CD14-positive monocyte (primary cell): ENCODE measurements around the gene AKAP8L. TPM values are rescaled to one million over a fixed set of nuclear protein-coding genes. Genes with fewer than 3 reads are reported as not detected.

Source experiments
- DNase-seq, 3 donors: peaks; one replicate each; pipeline ENCODE4 v3.0.0-alpha.2; 2011 to 2022
- H2AFZ ChIP-seq: 2 replicates; pipeline ENCODE4 v1.6.0; 2012; ENCODE audit warnings: mild to moderate bottlenecking, low read depth, low read length, inconsistent platforms; ENCODE audit not compliant: insufficient read depth, poor library complexity, severe bottlenecking
- H3K27ac ChIP-seq, 2 donors: 1 replicate in 1 of 2; 2 replicates in 1 of 2; pipeline ENCODE4 v1.5.1; 2012 to 2013; ENCODE audit warnings: low read length in 2 of 2, control low read depth in 1 of 2, inconsistent platforms in 1 of 2, low read depth in 1 of 2, mild to moderate bottlenecking in 1 of 2
- H3K27me3 ChIP-seq, 2 donors: one replicate each; pipeline versions ENCODE4 v1.6.0 to v1.6.1; 2011 to 2013; ENCODE audit warnings: low read length in 2 of 2; ENCODE audit not compliant: control insufficient read depth in 2 of 2, insufficient read depth in 2 of 2
- H3K36me3 ChIP-seq, 2 donors: replicated peaks in 1 of 2; 1 replicate in 1 of 2; 2 replicates in 1 of 2; pipeline versions ENCODE4 v1.5.1 to v1.6.1; 2012 to 2013; ENCODE audit warnings: low read length in 2 of 2, control low read depth in 1 of 2, inconsistent platforms in 1 of 2, mild to moderate bottlenecking in 1 of 2; ENCODE audit not compliant: insufficient read depth in 2 of 2, control insufficient read depth in 1 of 2
- H3K4me1 ChIP-seq, 2 donors: 1 replicate in 1 of 2; 2 replicates in 1 of 2; pipeline versions ENCODE4 v1.5.1 to v1.6.1; 2012 to 2013; ENCODE audit warnings: low read length in 2 of 2, control low read depth in 1 of 2, inconsistent platforms in 1 of 2, mild to moderate bottlenecking in 1 of 2, moderate library complexity in 1 of 2; ENCODE audit not compliant: insufficient read depth in 2 of 2, control insufficient read depth in 1 of 2
- H3K4me2 ChIP-seq: replicated peaks from 2 replicates; pipeline ENCODE3; 2012; ENCODE audit warnings: low read length, moderate library complexity, mild to moderate bottlenecking; ENCODE audit not compliant: poor library complexity, severe bottlenecking; ENCODE audit errors: extremely low read depth
- H3K4me3 ChIP-seq, 3 experiments: fragments of 200-600 bp in 1 of 3; sonication (generic) in 1 of 3; replicated peaks in 1 of 3; 1 replicate in 2 of 3; 2 replicates in 1 of 3; pipeline ENCODE4 v1.5.1; 2011 to 2013; ENCODE audit warnings: low read length in 3 of 3, mild to moderate bottlenecking in 3 of 3, control low read depth in 2 of 3, low read depth in 2 of 3, inconsistent platforms in 1 of 3, moderate library complexity in 1 of 3
- H3K79me2 ChIP-seq: 2 replicates; pipeline ENCODE4 v1.6.0; 2012; ENCODE audit warnings: mild to moderate bottlenecking, control low read depth, inconsistent platforms, low read length, moderate library complexity; ENCODE audit not compliant: insufficient read depth
- H3K9ac ChIP-seq: 2 replicates; pipeline ENCODE4 v1.6.0; 2017; ENCODE audit warnings: low read length, mild to moderate bottlenecking; ENCODE audit not compliant: insufficient read depth, poor library complexity, severe bottlenecking
- H3K9me3 ChIP-seq, 2 donors: replicated peaks in 1 of 2; 1 replicate in 1 of 2; 2 replicates in 1 of 2; pipeline versions ENCODE4 v1.5.1 to v1.6.1; 2012 to 2013; ENCODE audit warnings: low read length in 2 of 2, control low read depth in 1 of 2; ENCODE audit not compliant: control insufficient read depth in 1 of 2, insufficient read depth in 1 of 2
- H4K20me1 ChIP-seq: 2 replicates; pipeline ENCODE4 v1.6.0; 2012; ENCODE audit warnings: mild to moderate bottlenecking, low read length, control low read depth, moderate library complexity; ENCODE audit not compliant: insufficient read depth
- H3K27ac Mint-ChIP-seq, 7 donors: one replicate each; pipeline ENCODE4 v1.8.0; 2020; ENCODE audit warnings: mild to moderate bottlenecking in 7 of 7, mixed read lengths in 7 of 7, moderate library complexity in 6 of 7, inconsistent platforms in 2 of 7
- H3K27me3 Mint-ChIP-seq, 3 donors: one replicate each; pipeline ENCODE4 v1.8.0; 2021 to 2022; ENCODE audit warnings: low read depth in 3 of 3, mild to moderate bottlenecking in 3 of 3, mixed read lengths in 3 of 3, moderate library complexity in 3 of 3, inconsistent platforms in 1 of 3
- H3K36me3 Mint-ChIP-seq, 2 donors: one replicate each; pipeline ENCODE4 v1.8.0; 2020; ENCODE audit warnings: mixed read lengths in 2 of 2, inconsistent platforms in 1 of 2, mild to moderate bottlenecking in 1 of 2
- H3K4me1 Mint-ChIP-seq: one replicate; pipeline ENCODE4 v1.8.0; 2020; ENCODE audit warnings: mild to moderate bottlenecking, mixed read lengths
- H3K4me3 Mint-ChIP-seq, 2 donors: one replicate each; pipeline ENCODE4 v1.8.0; 2020; ENCODE audit warnings: mild to moderate bottlenecking in 2 of 2, mixed read lengths in 2 of 2, moderate library complexity in 1 of 2
- H3K9me3 Mint-ChIP-seq, 7 donors: one replicate each; pipeline ENCODE4 v1.8.0; 2020 to 2022; ENCODE audit warnings: mixed read lengths in 7 of 7, mild to moderate bottlenecking in 6 of 7, moderate library complexity in 6 of 7, inconsistent platforms in 2 of 7
- WGBS: methylation state at CpG from one replicate; pipeline ENCODE4 v1.1.5; 2013; ENCODE audit warnings: missing lambda C conversion rate; ENCODE audit not compliant: insufficient coverage; 5-methylcytosine and 5-hydroxymethylcytosine counted together
- intact Hi-C, 2 donors: fragments of 100-400 bp; cut with micrococcal nuclease; formaldehyde crosslinking; loops; one replicate each; pipeline versions ENCODE4 v1.15.0 to v1.15.1; 2023
- polyA plus RNA-seq, 3 donors: library from polyadenylated mRNA; depleted of rRNA in 1 of 3; unstranded in 2 of 3; stranded (reverse) in 1 of 3; fragments of 300-500 nt in 2 of 3; fragments of >200 nt in 1 of 3; fragmentation: Illumina TruSeq in 2 of 3; gene quantifications; 1 replicate in 2 of 3; 2 replicates in 1 of 3; pipeline ENCODE4 v1.2.3, GENCODE V29; 2012 to 2021
- TF ChIP-seq, protein P1 (sequence below): fragments of 200-600 bp; IDR thresholded peaks from one replicate; pipeline ENCODE4 v1.8.0; 2022; ENCODE audit warnings: antibody characterized with exemption, mild to moderate bottlenecking

AKAP8L gene
- polyA plus RNA-seq, 3 donors, result 21.4 to 103 (median 39.0) TPM

GRCh38 chr19:15424692-15425272 is 6.0 kb upstream of the AKAP8L start:
- H3K36me3 Mint-ChIP-seq, result peaks cover 42 to 75% of the 10 kb centered on the region in 2 donors
- H3K27ac Mint-ChIP-seq, result no peak overlapping the region
- Histone ChIP-seq H4K20me1 (peaks cover 19% of the 10 kb centered on the region), H3K79me2 (peaks cover 20% of the 10 kb centered on the region), H3K27me3 (no peaks in the 10 kb centered on the region), H3K9me3 (peaks cover 6 to 10% of the 10 kb centered on the region in 2 donors), H3K9ac (no peak overlapping the region), H3K4me3 (no peak overlapping the region), H3K4me1 (peaks cover 0 to under 1% of the 10 kb centered on the region in 2 donors), H3K36me3 (peaks cover 60 to 82% of the 10 kb centered on the region in 2 donors), H3K27ac (no peak overlapping the region), H2AFZ (no peak overlapping the region), H3K4me2 (no peak overlapping the region)
- peaks cover 0 to 1% (median 0%) of the 10 kb centered on the region in 3 donors for H3K27me3 Mint-ChIP-seq
- WGBS, result 97% methylated on average over 37 of the region's 38 CpGs
- H3K4me1 Mint-ChIP-seq, result peaks cover 2% of the 10 kb centered on the region
- intact Hi-C loops, result no loop called here
- DNase-seq, result no peak
- TF ChIP-seq, protein P1, sequence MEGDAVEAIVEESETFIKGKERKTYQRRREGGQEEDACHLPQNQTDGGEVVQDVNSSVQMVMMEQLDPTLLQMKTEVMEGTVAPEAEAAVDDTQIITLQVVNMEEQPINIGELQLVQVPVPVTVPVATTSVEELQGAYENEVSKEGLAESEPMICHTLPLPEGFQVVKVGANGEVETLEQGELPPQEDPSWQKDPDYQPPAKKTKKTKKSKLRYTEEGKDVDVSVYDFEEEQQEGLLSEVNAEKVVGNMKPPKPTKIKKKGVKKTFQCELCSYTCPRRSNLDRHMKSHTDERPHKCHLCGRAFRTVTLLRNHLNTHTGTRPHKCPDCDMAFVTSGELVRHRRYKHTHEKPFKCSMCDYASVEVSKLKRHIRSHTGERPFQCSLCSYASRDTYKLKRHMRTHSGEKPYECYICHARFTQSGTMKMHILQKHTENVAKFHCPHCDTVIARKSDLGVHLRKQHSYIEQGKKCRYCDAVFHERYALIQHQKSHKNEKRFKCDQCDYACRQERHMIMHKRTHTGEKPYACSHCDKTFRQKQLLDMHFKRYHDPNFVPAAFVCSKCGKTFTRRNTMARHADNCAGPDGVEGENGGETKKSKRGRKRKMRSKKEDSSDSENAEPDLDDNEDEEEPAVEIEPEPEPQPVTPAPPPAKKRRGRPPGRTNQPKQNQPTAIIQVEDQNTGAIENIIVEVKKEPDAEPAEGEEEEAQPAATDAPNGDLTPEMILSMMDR, result no peak
- H3K4me3 Mint-ChIP-seq, result no peak overlapping the region
- H3K9me3 Mint-ChIP-seq, result peaks cover 0 to 8% (median 6%) of the 10 kb centered on the region in 7 donors

GRCh38 chr19:15424121-15424520 is 5.3 kb upstream of the AKAP8L start:
- Histone ChIP-seq H3K9ac (no peak overlapping the region), H3K27ac (no peak overlapping the region), H4K20me1 (peaks cover 15% of the 10 kb centered on the region), H3K27me3 (no peaks in the 10 kb centered on the region), H3K4me1 (peaks cover 6 to 7% of the 10 kb centered on the region in 2 donors), H3K36me3 (peaks cover 59 to 78% of the 10 kb centered on the region in 2 donors), H3K79me2 (peaks cover 13% of the 10 kb centered on the region), H3K4me3 (no peak overlapping the region), H3K4me2 (no peak overlapping the region), H3K9me3 (peaks cover 6 to 10% of the 10 kb centered on the region in 2 donors), H2AFZ (no peak overlapping the region)
- H3K4me1 Mint-ChIP-seq, result peaks cover 9% of the 10 kb centered on the region
- TF ChIP-seq, protein P1, result no peak
- H3K27ac Mint-ChIP-seq, result no peak overlapping the region
- H3K27me3 Mint-ChIP-seq, result peaks cover 0 to 1% (median 0%) of the 10 kb centered on the region in 3 donors
- H3K9me3 Mint-ChIP-seq, result peaks cover 0 to 8% (median 6%) of the 10 kb centered on the region in 7 donors
- H3K4me3 Mint-ChIP-seq, result no peak overlapping the region
- intact Hi-C loops, result no loop called here
- WGBS, result 96% methylated on average over 11 of the region's 13 CpGs
- peaks cover 42 to 74% of the 10 kb centered on the region in 2 donors for H3K36me3 Mint-ChIP-seq
- no peak for DNase-seq
